IMR-90 (cell line): ENCODE results near the gene MBOAT2. TPM values are rescaled to one million over a fixed set of nuclear protein-coding genes. Genes with fewer than 3 reads are reported as not detected.

ENCODE experiments used
- ATAC-seq: fragments of 200-7000 bp; cut with Tn5 transposase; 2 replicates; pipeline ENCODE4 v1.9.1; 2020; ENCODE audit warnings: low read depth, mild to moderate bottlenecking, moderate library complexity
- BruUV-seq: library from RNA; stranded (reverse); fragments of 400-500 nt; replicated peaks from 2 replicates; lab custom pipeline; 2021; lab: Mats Ljungman, UMichigan
- CTCF ChIA-PET: fragments of 300-600 bp; formaldehyde crosslinking; extraction: SDS; loops from one replicate; lab custom pipeline; 2021; ENCODE audit warnings: antibody characterized with exemption; lab: Yijun Ruan, JAX
- POLR2A ChIA-PET: fragments of 300-600 bp; sonication (Branson Sonifier 250); formaldehyde crosslinking; loops from one replicate; lab custom pipeline; 2022; ENCODE audit warnings: antibody characterized with exemption; ENCODE audit not compliant: unreplicated experiment; lab: Charles Lee
- DNase-seq: peaks from one replicate; pipeline ENCODE4 v3.0.0; 2013
- H2AFZ ChIP-seq: replicated peaks from 2 replicates; pipeline ENCODE3; 2013; ENCODE audit warnings: low read length, mild to moderate bottlenecking; ENCODE audit not compliant: poor library complexity
- H2AK5ac ChIP-seq: 2 replicates; pipeline ENCODE4 v1.6.1; 2013; ENCODE audit warnings: low read depth, low read length, inconsistent platforms
- H2AK9ac ChIP-seq: replicated peaks from 2 replicates; pipeline ENCODE3; 2013; ENCODE audit warnings: mild to moderate bottlenecking, low read depth, low read length, moderate library complexity; ENCODE audit not compliant: poor library complexity
- H2BK120ac ChIP-seq: 2 replicates; pipeline ENCODE4 v1.6.1; 2013; ENCODE audit warnings: low read depth, low read length, inconsistent platforms
- H2BK15ac ChIP-seq: 3 replicates; pipeline ENCODE4 v1.6.1; 2013; ENCODE audit warnings: low read depth, low read length, inconsistent platforms
- H2BK20ac ChIP-seq: 2 replicates; pipeline ENCODE4 v1.6.1; 2013; ENCODE audit warnings: low read depth, mild to moderate bottlenecking, inconsistent platforms, low read length, moderate library complexity
- H2BK5ac ChIP-seq: 2 replicates; pipeline ENCODE4 v1.6.1; 2013; ENCODE audit warnings: mild to moderate bottlenecking, low read depth, low read length, inconsistent platforms; ENCODE audit not compliant: poor library complexity, severe bottlenecking
- H3K14ac ChIP-seq: replicated peaks from 2 replicates; pipeline ENCODE4 v1.6.1; 2013; ENCODE audit warnings: low read depth, low read length, inconsistent platforms
- H3K18ac ChIP-seq: 2 replicates; pipeline ENCODE4 v1.6.1; 2013; ENCODE audit warnings: low read depth, low read length, control low read depth
- H3K23ac ChIP-seq: 2 replicates; pipeline ENCODE4 v1.6.1; 2013; ENCODE audit warnings: low read depth, low read length, inconsistent platforms
- H3K27ac ChIP-seq: 2 replicates; pipeline ENCODE4 v1.5.1; 2013; ENCODE audit warnings: mild to moderate bottlenecking, control low read depth, low read length; ENCODE audit not compliant: insufficient read depth
- H3K27me3 ChIP-seq: 2 replicates; pipeline ENCODE4 v1.6.1; 2013; ENCODE audit warnings: low read length; ENCODE audit not compliant: control insufficient read depth, insufficient read depth
- H3K36me3 ChIP-seq: 2 replicates; pipeline ENCODE4 v1.6.1; 2013; ENCODE audit warnings: low read length, mixed read lengths; ENCODE audit not compliant: control insufficient read depth, insufficient read depth
- H3K4ac ChIP-seq: 2 replicates; pipeline ENCODE4 v1.6.1; 2013; ENCODE audit warnings: low read depth, low read length, inconsistent platforms
- H3K4me1 ChIP-seq: 2 replicates; pipeline ENCODE4 v1.6.1; 2013; ENCODE audit warnings: low read length, mixed read lengths; ENCODE audit not compliant: control insufficient read depth, insufficient read depth
- H3K4me2 ChIP-seq: 2 replicates; pipeline ENCODE4 v1.6.1; 2013; ENCODE audit warnings: low read depth, mild to moderate bottlenecking, control low read depth, low read length, moderate library complexity
- H3K4me3 ChIP-seq: 2 replicates; pipeline ENCODE4 v1.5.1; 2013; ENCODE audit warnings: low read depth, mild to moderate bottlenecking, control low read depth, low read length, moderate library complexity; ENCODE audit not compliant: insufficient read depth
- H3K56ac ChIP-seq: 2 replicates; pipeline ENCODE4 v1.6.1; 2013; ENCODE audit warnings: low read length, inconsistent platforms; ENCODE audit not compliant: insufficient read depth; ENCODE audit errors: extremely low read depth
- H3K79me1 ChIP-seq, 2 experiments: 2 replicates each; pipeline ENCODE4 v1.6.1; 2013; ENCODE audit warnings: low read length in 2 of 2, inconsistent platforms in 1 of 2, low read depth in 1 of 2
- H3K9ac ChIP-seq: 2 replicates; pipeline ENCODE4 v1.6.1; 2013; ENCODE audit warnings: low read depth, low read length, control low read depth
- H3K9me1 ChIP-seq: 2 replicates; pipeline ENCODE4 v1.6.1; 2013; ENCODE audit warnings: low read length, inconsistent platforms; ENCODE audit not compliant: insufficient read depth
- H3K9me3 ChIP-seq: 2 replicates; pipeline ENCODE4 v1.6.1; 2013; ENCODE audit warnings: low read length; ENCODE audit not compliant: control insufficient read depth, insufficient read depth
- H4K20me1 ChIP-seq: 2 replicates; pipeline ENCODE4 v1.6.1; 2013; ENCODE audit warnings: low read length, inconsistent platforms; ENCODE audit not compliant: insufficient read depth
- H4K5ac ChIP-seq: 2 replicates; pipeline ENCODE4 v1.6.1; 2013; ENCODE audit warnings: mild to moderate bottlenecking, low read depth, low read length, control low read depth
- H4K8ac ChIP-seq, 2 experiments: 2 replicates each; pipeline ENCODE4 v1.6.1; 2013; ENCODE audit warnings: low read depth in 2 of 2, low read length in 2 of 2, control low read depth in 1 of 2, inconsistent platforms in 1 of 2
- H4K91ac ChIP-seq: 2 replicates; pipeline ENCODE4 v1.6.1; 2013; ENCODE audit warnings: low read depth, low read length, inconsistent platforms; ENCODE audit not compliant: insufficient read depth
- BHLHE40 ChIP-seq: fragments of 150-350 bp; IDR thresholded peaks from 2 replicates; pipeline ENCODE4 v1.6.1; 2016; ENCODE audit warnings: mild to moderate bottlenecking, low read depth, low read length
- CEBPB ChIP-seq: IDR thresholded peaks from 2 replicates; pipeline ENCODE4 v1.6.1; 2012; ENCODE audit warnings: low read depth, low read length, improper control_type of control experiment
- CHD1 ChIP-seq: IDR thresholded peaks from 2 replicates; pipeline ENCODE4 v1.6.1; 2012; ENCODE audit warnings: low read depth, low read length, improper control_type of control experiment
- ELK1 ChIP-seq: fragments of 150-350 bp; IDR thresholded peaks from 2 replicates; pipeline ENCODE4 v1.6.1; 2016; ENCODE audit warnings: low read depth, mild to moderate bottlenecking, low read length, moderate library complexity, borderline replicate concordance
- FOS ChIP-seq: fragments of 150-350 bp; IDR thresholded peaks from 2 replicates; pipeline ENCODE4 v1.6.1; 2016; ENCODE audit warnings: low read depth, low read length
- MAFK ChIP-seq: IDR thresholded peaks from 2 replicates; pipeline ENCODE4 v1.6.1; 2012; ENCODE audit warnings: low read depth, low read length, improper control_type of control experiment
- MAZ ChIP-seq: IDR thresholded peaks from 2 replicates; pipeline ENCODE4 v1.6.1; 2012; ENCODE audit warnings: low read depth, mild to moderate bottlenecking, low read length, improper control_type of control experiment, moderate library complexity, borderline replicate concordance
- MXI1 ChIP-seq: IDR thresholded peaks from 2 replicates; pipeline ENCODE4 v1.6.1; 2012; ENCODE audit warnings: low read depth, mild to moderate bottlenecking, low read length, moderate library complexity, borderline replicate concordance
- NFE2L2 ChIP-seq: fragments of 150-350 bp; IDR thresholded peaks from 2 replicates; pipeline ENCODE4 v1.6.1; 2016; ENCODE audit warnings: low read depth, mild to moderate bottlenecking, low read length
- POLR2A ChIP-seq: IDR thresholded peaks from 2 replicates; pipeline ENCODE4 v1.6.1; 2012; ENCODE audit warnings: mild to moderate bottlenecking, low read depth, low read length
- RAD21 ChIP-seq: IDR thresholded peaks from 2 replicates; pipeline ENCODE4 v1.6.1; 2012; ENCODE audit warnings: low read length, improper control_type of control experiment
- RCOR1 ChIP-seq: IDR thresholded peaks from 2 replicates; pipeline ENCODE4 v1.6.1; 2012; ENCODE audit warnings: mild to moderate bottlenecking, low read length, improper control_type of control experiment; ENCODE audit not compliant: insufficient replicate concordance
- RFX5 ChIP-seq: IDR thresholded peaks from 2 replicates; pipeline ENCODE4 v1.8.0; 2012; ENCODE audit warnings: low read depth, mild to moderate bottlenecking, low read length, moderate library complexity
- SMC3 ChIP-seq: fragments of 150-350 bp; IDR thresholded peaks from 2 replicates; pipeline ENCODE4 v1.6.1; 2016; ENCODE audit warnings: low read depth, mild to moderate bottlenecking, antibody characterized with exemption, low read length, moderate library complexity
- USF2 ChIP-seq: fragments of 150-350 bp; IDR thresholded peaks from 2 replicates; pipeline ENCODE4 v1.6.1; 2017; ENCODE audit warnings: mild to moderate bottlenecking, antibody characterized with exemption, low read length, low read depth
- WGBS, 2 experiments: methylation state at CpG; one replicate each; pipeline versions ENCODE4 v1.1.5 to v1.1.7; 2013; ENCODE audit warnings: missing lambda C conversion rate in 2 of 2; ENCODE audit not compliant: insufficient read length in 1 of 2; ENCODE audit errors: extremely low coverage in 2 of 2; 5-methylcytosine and 5-hydroxymethylcytosine counted together
- dilution Hi-C: fragments of 300-500 bp; cut with HindIII; formaldehyde crosslinking; loops from one replicate; pipeline ENCODE4 v1.14.3; 2018; ENCODE audit warnings: low sequenced_read_pairs; ENCODE audit not compliant: unreplicated experiment
- in situ Hi-C: fragments of 300-500 bp; cut with MboI; formaldehyde crosslinking; loops from 3 replicates; pipeline ENCODE4 v1.14.3; 2019; ENCODE audit warnings: low sequenced_read_pairs, inconsistent platforms, mixed read lengths
- intact Hi-C: fragments of 100-400 bp; cut with micrococcal nuclease; formaldehyde crosslinking; loops from 2 replicates; pipeline ENCODE4 v1.10.0; 2022
- polyA plus RNA-seq, 3 experiments: library from polyadenylated mRNA; depleted of rRNA; stranded (reverse); fragments of >200 nt; gene quantifications; 2 replicates each; pipeline ENCODE4 v1.2.3, GENCODE V29; 2012; ENCODE audit warnings: low replicate concordance in 1 of 3
- total RNA-seq: library from RNA; depleted of rRNA; stranded (reverse); fragments of >200 nt; gene quantifications from 2 replicates; pipeline ENCODE4 v1.2.3, GENCODE V29; 2012

MBOAT2 gene
- total and polyA plus RNA-seq, 2 of the 4 experiments (the other 2 are of a cell fraction), result 33.9 to 102 TPM

- Histone ChIP-seq H3K36me3 (no peaks in the 10 kb centered on the region), H2BK120ac (no peak overlapping the region), H3K4me3 (no peak overlapping the region), H3K14ac (no peak overlapping the region; the same call in 1 of the 2 replicates), H2AFZ (no peak overlapping the region), H4K5ac (no peak overlapping the region), H3K56ac (no peak overlapping the region), H2AK5ac (no peak overlapping the region; the same call in 1 of the 2 replicates), H3K9me3 (no peaks in the 10 kb centered on the region), H3K9me1 (peaks cover 15% of the 10 kb centered on the region; the same call in 1 of the 2 replicates), H2BK5ac (no peak overlapping the region), H3K27me3 (no peaks in the 10 kb centered on the region), H3K4ac (peak overlapping the region; percentile 12; the same call in 1 of the 2 replicates), H2BK20ac (no peak overlapping the region), H3K79me1 (peaks cover 33 to 70% of the 10 kb centered on the region in 2 experiments), H3K27ac (no peak overlapping the region), H2BK15ac (no peak overlapping the region), H3K4me2 (no peak overlapping the region), H3K4me1 (peaks cover 5% of the 10 kb centered on the region), H4K91ac (no peak overlapping the region), H3K18ac (no peak overlapping the region), H4K8ac (no peak overlapping the region), H3K9ac (no peak overlapping the region), H4K20me1 (peaks cover 13% of the 10 kb centered on the region), H3K23ac (peak overlapping the region; percentile 35; the same call in 1 of the 2 replicates), H2AK9ac (no peak overlapping the region)
- ChIA-PET CTCF (interaction anchor here (0.9 kb wide), 1 partner anchor 378 kb away, joined by 3 read pairs; no protein-coding TSS in a partner anchor), POLR2A (no interaction called here)
- BruUV-seq, result no TSS peak
- DNase-seq (peak; percentile 64), ATAC-seq (peak; percentile 54)
- intact Hi-C loops (no loop called here), dilution Hi-C loops (no loop called here), in situ Hi-C loops (no loop called here)
- WGBS, 2 experiments, result 100% methylated on average over 1 of the region's 7 CpGs; no CpG with 5 or more reads in 1 of the 2 experiments
- TF ChIP-seq USF2, result no peak
- TF ChIP-seq FOS, result no peak
- no peak for TF ChIP-seq CEBPB
- TF ChIP-seq RFX5, result no peak
- no peak for TF ChIP-seq CHD1
- no peak for TF ChIP-seq ELK1
- no peak for TF ChIP-seq NFE2L2
- TF ChIP-seq MAZ, result no peak
- TF ChIP-seq RCOR1, result no peak
- TF ChIP-seq RAD21, result no peak
- TF ChIP-seq MAFK, result no peak
- TF ChIP-seq POLR2A, result no peak
- TF ChIP-seq BHLHE40, result no peak
- no peak for TF ChIP-seq MXI1
- TF ChIP-seq SMC3, result no peak
Observed at GRCh38 chr2:8993196-8993901, 10.1 kb downstream of the MBOAT2 start.
